ENCODE measurements around the gene GCN1. TPM values are rescaled to one million over a fixed set of nuclear protein-coding genes. Genes with fewer than 3 reads are reported as not detected.
"Not testable (repeated sequence)": the region's sequence is repeated elsewhere in the genome, so short reads cannot be mapped to it uniquely, and the experiment has no call there.

The GCN1 gene
- total RNA-seq = 100 to 1,000 TPM in 1 of 2 donors, 10 to 100 TPM in 1; 94.4 to 177 TPM

DNA sequence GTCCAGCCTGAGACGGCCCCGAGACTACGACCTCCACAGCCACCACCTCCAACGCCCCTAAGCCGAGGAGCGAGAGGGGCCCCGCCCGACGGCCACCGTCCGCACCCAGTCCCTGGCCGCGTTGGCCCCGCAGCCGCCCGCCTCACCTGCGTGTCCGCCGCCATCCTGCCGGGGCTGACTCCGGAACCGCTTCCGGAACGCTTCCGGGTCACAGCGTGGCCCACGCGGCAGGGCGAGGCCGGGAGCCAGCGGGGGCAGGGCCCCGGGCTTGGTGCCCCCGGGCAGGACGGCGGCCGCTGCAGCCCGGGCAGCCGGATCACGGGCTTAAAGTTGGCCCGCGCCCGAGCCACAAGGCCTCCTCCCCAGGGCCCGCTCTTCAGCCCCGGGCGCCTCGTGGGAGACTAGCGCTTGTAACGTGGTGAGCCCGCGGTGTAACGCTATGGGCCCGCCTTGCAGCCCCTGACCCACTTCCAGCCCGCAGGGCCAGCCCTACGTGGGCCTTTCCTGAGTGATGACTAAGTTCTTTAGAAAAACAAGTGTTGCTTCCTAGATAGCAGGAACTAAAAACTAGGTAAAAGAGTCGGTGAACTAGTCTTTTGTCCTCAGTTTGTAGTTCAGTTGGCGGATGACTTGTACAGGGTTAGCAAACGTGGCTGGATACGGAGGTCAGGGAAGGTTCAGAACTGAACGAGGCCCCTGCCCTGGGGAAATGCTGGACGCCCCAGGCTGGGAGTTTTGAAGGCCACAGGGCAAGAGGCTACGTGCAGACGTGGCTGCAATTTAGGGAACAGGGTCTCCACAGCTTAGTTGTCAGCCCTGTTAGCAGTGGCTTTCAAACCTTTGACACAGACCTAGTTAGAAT lies at the start of gene GCN1:
TSS of gene GCN1 (minus strand) at position 182 of the 862 bp plus-strand sequence. CDS start at position 164, 18 bp downstream.
- no peaks in the 10 kb centered on the region for H3K27me3 Mint-ChIP-seq
- H3K36me3 Mint-ChIP-seq (ENCODE audit: low read depth) = peaks cover 84% of the 10 kb centered on the region
- H3K4me3 Mint-ChIP-seq = peak within 1 kb of the TSS; percentile 89
- H3K4me1 Mint-ChIP-seq = peaks cover 20% of the 10 kb centered on the region
- H3K9me3 Mint-ChIP-seq = no peaks in the 10 kb centered on the region
- ATAC-seq (replicated peaks) = peak; percentile 93
- H3K27ac Mint-ChIP-seq = peak within 1 kb of the TSS; percentile 98

DNA sequence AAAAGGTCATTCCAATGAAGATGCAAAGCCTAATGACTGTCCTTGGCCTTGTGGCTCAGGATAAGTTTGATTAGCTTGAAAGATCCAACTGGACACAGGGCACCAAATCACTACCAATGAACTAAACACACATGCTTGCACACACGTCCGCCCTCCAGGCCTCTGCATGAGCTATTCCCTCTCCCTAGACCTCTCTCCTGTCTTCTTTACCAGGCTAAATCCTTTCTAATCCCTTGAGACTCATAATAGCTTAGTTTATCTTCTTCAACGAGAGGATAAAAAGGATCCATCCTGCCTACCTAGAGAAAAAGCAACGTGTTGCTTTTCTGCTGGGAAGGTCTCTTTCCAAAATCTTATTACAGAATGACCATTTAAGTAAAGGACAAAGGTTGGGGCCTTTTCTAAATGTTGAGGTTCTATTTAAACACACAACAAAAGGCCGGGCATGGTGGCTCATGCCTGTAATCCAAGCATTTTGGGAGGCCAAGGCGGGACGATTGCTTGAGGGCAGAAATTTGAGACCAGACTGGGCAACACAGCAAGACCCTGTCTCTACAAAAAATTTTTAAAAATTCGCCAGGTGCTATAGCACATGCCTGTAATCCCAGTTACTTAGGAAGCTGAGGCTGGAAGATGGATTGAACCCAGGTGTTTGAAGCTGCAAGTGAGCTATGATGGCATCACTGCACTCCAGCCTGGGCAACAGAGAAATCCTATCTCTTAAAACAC lies 48.6 kb upstream of the GCN1 start:
- Mint-ChIP-seq H3K27me3 (no peaks in the 10 kb centered on the region), H3K4me3 (no peak overlapping the region), H3K27ac (no peak overlapping the region), H3K4me1 (peaks cover 25% of the 10 kb centered on the region), H3K36me3 (ENCODE audit: low read depth) (peaks cover 23% of the 10 kb centered on the region), H3K9me3 (no peaks in the 10 kb centered on the region)
- ATAC-seq (replicated peaks) = no peak

GRCh38 chr12:120242275-120242799 lies 47.8 kb upstream of the GCN1 start:
- Mint-ChIP-seq H3K9me3 (no peaks in the 10 kb centered on the region), H3K36me3 (ENCODE audit: low read depth) (peaks cover 18% of the 10 kb centered on the region), H3K4me3 (no peak overlapping the region), H3K27ac (no peak overlapping the region), H3K27me3 (no peaks in the 10 kb centered on the region), H3K4me1 (peaks cover 22% of the 10 kb centered on the region)
- no peak for ATAC-seq (replicated peaks)

DNA sequence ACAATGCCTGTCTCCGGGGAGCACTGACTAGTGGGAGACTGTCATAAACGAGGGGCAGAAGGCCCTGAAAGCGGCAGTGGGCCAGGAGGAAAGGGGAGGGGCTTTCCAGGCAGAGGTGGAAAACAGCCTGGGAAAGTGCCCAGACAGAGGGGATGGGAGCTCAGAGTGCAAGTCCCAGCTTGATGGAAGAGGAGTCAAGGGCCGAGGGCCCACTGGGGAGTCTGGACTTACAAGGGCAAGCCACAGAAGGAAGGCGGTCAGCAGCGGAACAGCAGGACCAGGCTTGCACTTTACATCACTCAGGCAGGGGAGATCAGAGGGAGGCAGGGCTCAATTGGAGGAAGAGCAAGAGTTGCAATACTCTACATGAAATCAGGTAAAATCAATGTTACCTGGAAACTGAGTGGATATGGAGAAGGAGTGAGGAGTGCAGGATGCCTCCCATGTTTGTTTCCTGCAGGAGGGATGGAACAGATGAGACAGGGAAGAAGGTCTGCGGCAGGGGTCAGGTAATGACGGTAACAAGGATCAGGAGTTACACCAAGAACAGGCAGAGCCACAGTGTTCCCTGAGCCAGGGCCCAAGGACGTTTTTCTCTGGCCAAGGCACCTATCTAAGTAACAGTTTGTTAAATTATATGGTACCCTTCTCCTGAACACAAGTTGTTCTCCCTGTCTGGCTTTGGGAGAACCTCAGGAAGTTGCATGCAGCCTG lies 47.2 kb upstream of the GCN1 start:
- no peak for ATAC-seq (replicated peaks)
- no peaks in the 10 kb centered on the region for H3K9me3 Mint-ChIP-seq
- H3K27ac Mint-ChIP-seq = peak overlapping the region; percentile 79
- H3K36me3 Mint-ChIP-seq (ENCODE audit: low read depth) = peaks cover 17% of the 10 kb centered on the region
- H3K4me3 Mint-ChIP-seq = no peak overlapping the region
- H3K27me3 Mint-ChIP-seq = no peaks in the 10 kb centered on the region
- H3K4me1 Mint-ChIP-seq = peaks cover 22% of the 10 kb centered on the region

DNA sequence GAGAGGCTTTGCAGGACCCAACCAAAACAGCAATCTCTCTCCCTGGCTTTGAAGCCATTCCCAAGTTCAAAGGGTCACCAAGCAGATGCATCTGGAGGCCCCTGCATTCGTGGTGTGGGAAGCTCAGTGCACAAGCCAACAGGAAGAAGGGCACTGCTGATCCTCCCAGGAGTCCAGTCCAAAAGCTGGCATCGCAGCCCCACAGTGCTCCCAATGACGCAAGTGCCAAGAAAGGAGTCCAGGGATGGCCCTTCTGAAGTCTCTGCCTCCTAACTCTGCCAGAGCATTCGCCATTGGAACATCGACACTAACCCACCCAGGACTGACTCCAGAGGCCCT lies 45.9 kb upstream of the GCN1 start:
- Mint-ChIP-seq H3K27me3 (no peaks in the 10 kb centered on the region), H3K4me1 (peaks cover 30% of the 10 kb centered on the region), H3K36me3 (ENCODE audit: low read depth) (peaks cover 17% of the 10 kb centered on the region), H3K27ac (peak overlapping the region; percentile 48), H3K9me3 (no peaks in the 10 kb centered on the region), H3K4me3 (no peak overlapping the region)
- no peak for ATAC-seq (replicated peaks)

GRCh38 chr12:120239776-120240494 lies 45.4 kb upstream of the GCN1 start:
- Mint-ChIP-seq H3K4me1 (peaks cover 28% of the 10 kb centered on the region), H3K36me3 (ENCODE audit: low read depth) (peaks cover 12% of the 10 kb centered on the region), H3K27ac (peak overlapping the region; percentile 48), H3K4me3 (no peak overlapping the region), H3K9me3 (no peaks in the 10 kb centered on the region), H3K27me3 (no peaks in the 10 kb centered on the region)
- ATAC-seq (replicated peaks) = no peak

- H3K27me3 Mint-ChIP-seq = no peaks in the 10 kb centered on the region
- peaks cover 7% of the 10 kb centered on the region for H3K36me3 Mint-ChIP-seq (ENCODE audit: low read depth)
- H3K4me3 Mint-ChIP-seq = no peak overlapping the region
- no peak overlapping the region for H3K27ac Mint-ChIP-seq
- peaks cover 26% of the 10 kb centered on the region for H3K4me1 Mint-ChIP-seq
- H3K9me3 Mint-ChIP-seq = no peaks in the 10 kb centered on the region
- no peak for ATAC-seq (replicated peaks)
Observed at GRCh38 chr12:120238839-120239445, 44.4 kb upstream of the GCN1 start.

DNA sequence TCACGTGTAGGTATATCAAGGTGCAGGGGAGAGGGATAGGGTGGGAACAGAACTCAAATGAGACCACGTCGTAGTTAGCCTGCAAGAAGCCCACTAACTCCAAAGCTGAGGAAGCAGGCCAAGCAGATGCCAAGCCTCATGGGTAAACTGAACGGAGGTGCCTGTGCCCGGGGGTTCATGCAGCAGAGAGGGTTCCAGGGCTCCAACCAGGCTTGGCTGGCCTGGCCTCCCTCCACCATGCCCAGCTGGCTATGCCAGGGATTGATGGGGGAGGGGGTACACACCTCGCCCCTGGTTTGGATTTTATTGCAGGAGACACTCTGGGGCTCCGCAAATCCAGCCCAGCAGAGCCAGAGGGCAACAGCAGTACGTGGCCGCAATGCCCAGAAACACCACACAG lies 43.7 kb upstream of the GCN1 start:
- no peak for ATAC-seq (replicated peaks)
- H3K9me3 Mint-ChIP-seq = no peaks in the 10 kb centered on the region
- no peak overlapping the region for H3K4me3 Mint-ChIP-seq
- peaks cover 7% of the 10 kb centered on the region for H3K36me3 Mint-ChIP-seq (ENCODE audit: low read depth)
- H3K27me3 Mint-ChIP-seq = no peaks in the 10 kb centered on the region
- H3K27ac Mint-ChIP-seq = peak overlapping the region; percentile 73
- H3K4me1 Mint-ChIP-seq = peaks cover 26% of the 10 kb centered on the region

DNA sequence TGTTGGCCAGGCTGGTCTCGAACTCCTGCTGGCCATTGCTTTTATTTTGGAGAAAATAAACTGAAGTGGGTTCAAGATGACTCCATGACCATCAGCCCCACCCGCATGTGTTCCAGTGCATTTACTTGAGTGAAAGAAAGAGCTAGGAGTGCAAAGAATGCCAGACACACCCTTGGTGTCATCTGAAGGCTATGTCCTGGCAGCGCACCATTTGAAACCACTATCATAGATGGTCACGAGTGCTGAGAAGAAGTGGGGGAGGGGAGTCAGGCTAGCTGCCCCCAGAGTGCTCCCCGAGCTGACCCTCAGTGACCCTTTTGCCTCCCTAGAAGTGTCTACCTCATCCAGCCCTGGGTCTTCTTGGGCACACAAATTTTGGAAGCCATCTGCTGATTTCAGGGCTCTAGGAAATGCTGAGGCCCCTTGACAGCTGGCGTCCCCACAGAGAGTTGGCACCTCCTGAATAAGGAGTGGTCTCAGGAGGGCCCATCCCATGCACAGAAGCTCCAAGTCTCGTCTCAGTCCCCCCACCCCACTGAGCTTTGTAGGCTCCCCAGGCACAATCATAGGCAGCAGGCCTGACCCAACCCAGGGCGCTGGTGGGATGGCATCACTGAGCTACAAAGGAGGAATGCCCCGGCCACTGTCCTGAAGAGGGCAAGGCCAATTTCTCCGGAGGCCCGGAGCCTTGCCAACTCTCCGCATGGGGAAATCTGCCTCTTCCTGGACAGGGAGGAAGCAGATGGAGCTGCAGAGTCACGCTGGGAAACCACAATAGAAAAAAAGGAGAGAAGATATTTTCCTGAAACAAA lies 43.1 kb upstream of the GCN1 start:
- peaks cover 7% of the 10 kb centered on the region for H3K36me3 Mint-ChIP-seq (ENCODE audit: low read depth)
- H3K27me3 Mint-ChIP-seq = no peaks in the 10 kb centered on the region
- H3K4me1 Mint-ChIP-seq = peaks cover 32% of the 10 kb centered on the region
- H3K4me3 Mint-ChIP-seq = no peak overlapping the region
- peak overlapping the region; percentile 73 for H3K27ac Mint-ChIP-seq
- no peak for ATAC-seq (replicated peaks)
- H3K9me3 Mint-ChIP-seq = no peaks in the 10 kb centered on the region

- H3K4me1 Mint-ChIP-seq = peaks cover 38% of the 10 kb centered on the region
- not testable (repeated sequence) for H3K4me3 Mint-ChIP-seq; ATAC-seq (replicated peaks)
Observed at GRCh38 chr12:120236809-120237208, 42.3 kb upstream of the GCN1 start.

DNA sequence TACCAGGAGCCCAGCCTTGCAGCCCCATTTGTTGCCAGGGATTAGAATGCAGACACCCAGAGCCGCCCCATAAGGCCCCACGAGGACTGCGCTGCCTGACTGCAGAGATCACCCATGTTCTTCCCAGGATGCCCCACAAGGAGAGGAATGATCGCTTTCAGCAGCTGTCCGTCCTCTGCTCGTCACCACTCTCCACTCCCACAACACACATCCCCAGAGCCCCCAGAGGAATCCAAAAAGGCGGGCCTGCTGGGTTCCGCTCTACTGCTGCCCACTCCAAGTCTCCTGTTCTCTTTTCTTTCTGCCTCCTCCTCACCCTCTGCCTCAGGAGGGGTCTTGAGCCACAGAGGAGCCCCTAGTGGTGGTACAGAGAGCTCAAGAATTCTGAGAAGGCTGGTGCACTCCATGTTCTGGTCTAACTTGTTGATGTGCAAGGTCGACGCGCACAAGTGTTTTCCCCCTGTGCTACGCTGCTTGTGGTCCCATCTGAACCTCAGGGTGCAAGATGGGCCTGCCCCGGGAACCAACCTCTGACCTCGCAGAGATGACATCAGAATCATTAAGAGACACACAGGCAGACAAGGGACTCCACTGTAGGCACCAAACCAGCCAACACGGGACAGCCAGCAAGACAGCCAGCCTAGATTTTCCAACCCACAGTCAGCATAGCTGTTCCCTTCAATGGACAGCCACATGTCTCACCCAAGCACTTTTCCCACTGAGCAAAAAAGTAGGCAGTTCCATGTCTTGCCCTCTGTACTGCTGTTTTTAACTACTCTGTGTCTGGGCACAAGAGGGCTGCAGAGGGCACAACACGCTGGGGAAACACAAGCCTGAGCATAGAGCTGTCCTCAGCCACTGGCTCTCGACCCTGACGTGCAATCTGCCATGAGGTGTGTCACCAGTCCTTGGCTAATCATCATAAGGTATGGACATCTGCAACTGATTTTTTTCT lies 41.1 kb upstream of the GCN1 start:
- no peak overlapping the region for H3K4me3 Mint-ChIP-seq
- peaks cover 44% of the 10 kb centered on the region for H3K4me1 Mint-ChIP-seq
- no peaks in the 10 kb centered on the region for H3K9me3 Mint-ChIP-seq
- peak overlapping the region; percentile 75 for H3K27ac Mint-ChIP-seq
- ATAC-seq (replicated peaks) = no peak
- no peaks in the 10 kb centered on the region for H3K27me3 Mint-ChIP-seq
- H3K36me3 Mint-ChIP-seq (ENCODE audit: low read depth) = no peaks in the 10 kb centered on the region

More at GRCh38 chr12:120236809-120237208, 42.3 kb upstream of the GCN1 start:
- not testable (repeated sequence) for H3K9me3 Mint-ChIP-seq; H3K27ac Mint-ChIP-seq; H3K36me3 Mint-ChIP-seq (ENCODE audit: low read depth); H3K27me3 Mint-ChIP-seq

DNA sequence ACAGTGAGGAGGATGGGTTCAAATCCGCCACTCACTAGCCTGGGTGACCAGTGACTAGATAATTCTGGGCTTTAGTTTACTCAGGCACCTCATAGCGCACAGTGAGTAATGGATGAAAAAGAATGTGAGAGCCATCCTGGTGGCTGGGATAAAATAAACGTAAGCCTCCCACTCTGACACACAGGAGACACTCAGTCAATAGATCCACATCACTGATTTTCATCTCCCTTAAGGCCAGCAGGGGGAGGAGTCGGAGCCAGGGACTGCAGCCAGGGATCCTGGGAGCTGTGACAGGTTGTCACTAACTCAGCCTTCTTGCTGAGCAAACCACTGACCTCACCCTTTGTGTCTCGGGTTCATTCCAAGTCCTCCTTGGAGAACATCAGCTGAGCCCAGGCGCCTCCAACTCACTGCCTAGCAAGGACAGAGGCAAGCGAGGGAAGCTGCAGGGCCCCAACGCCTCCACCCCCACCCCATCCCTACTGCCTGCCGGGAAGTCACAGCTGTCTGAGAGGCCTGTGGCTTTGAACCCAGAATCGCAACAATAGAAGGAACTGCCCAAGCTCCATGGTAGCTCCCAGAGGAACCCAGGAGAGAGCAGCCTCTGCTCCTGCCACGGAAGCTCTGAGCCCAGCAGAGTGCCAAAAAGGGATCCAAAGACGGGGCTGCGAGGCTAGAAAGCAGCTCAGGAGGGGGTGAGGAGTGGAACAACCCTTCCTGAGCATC lies 40.3 kb upstream of the GCN1 start:
- H3K36me3 Mint-ChIP-seq (ENCODE audit: low read depth) = no peaks in the 10 kb centered on the region
- peak overlapping the region; percentile 92 for H3K27ac Mint-ChIP-seq
- no peaks in the 10 kb centered on the region for H3K27me3 Mint-ChIP-seq
- no peaks in the 10 kb centered on the region for H3K9me3 Mint-ChIP-seq
- H3K4me3 Mint-ChIP-seq = no peak overlapping the region
- ATAC-seq (replicated peaks) = no peak
- peaks cover 45% of the 10 kb centered on the region for H3K4me1 Mint-ChIP-seq
